ENCODE measurements around the gene HNF1A.

DNA sequence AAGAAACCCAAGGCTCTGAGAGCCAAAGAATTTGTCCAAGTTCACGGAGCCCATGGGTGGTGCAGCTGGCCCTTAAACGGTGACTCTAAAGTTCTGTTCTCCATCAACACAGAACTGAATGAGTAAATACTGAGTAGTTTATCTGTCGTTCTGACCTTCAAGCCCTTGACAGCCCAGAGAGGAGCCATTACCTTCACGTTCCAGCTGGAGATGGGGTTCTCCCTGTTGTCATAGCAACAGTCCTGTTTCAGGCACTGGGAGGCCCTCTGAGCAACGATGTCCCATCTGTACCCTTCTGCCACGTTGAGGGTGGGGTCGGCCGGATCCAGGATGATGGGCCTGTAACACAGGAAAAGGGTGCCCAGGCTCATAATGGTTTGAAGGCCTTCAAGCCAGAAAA, 45.5 kb downstream of the HNF1A start:
- TF ChIP-seq CTCF (IDR thresholded peaks at IDR 0.05) (no peak), EZH2 (IDR thresholded peaks at IDR 0.05; ENCODE audit: borderline replicate concordance, insufficient read depth, low read depth, low read length, poor library complexity, severe bottlenecking) (no peak)
